ENCODE results near the gene CLCN4.

- no peak for TF ChIP-seq CTCF (IDR thresholded peaks at IDR 0.05; ENCODE audit: low read depth, low read length)
- no peak for TF ChIP-seq MAX (IDR thresholded peaks at IDR 0.05; ENCODE audit: low read depth, low read length)
- no peak for TF ChIP-seq POLR2A (IDR thresholded peaks at IDR 0.05; ENCODE audit: extremely low read depth, insufficient read length)
- no peak for TF ChIP-seq MYC (IDR thresholded peaks at IDR 0.05; ENCODE audit: low read depth, low read length)
Measured at GRCh38 chrX:10282490-10282889, 125.7 kb downstream of the CLCN4 start.
